ENCODE data around the gene CHL1. TPM values are rescaled to one million over a fixed set of nuclear protein-coding genes. Genes with fewer than 3 reads are reported as not detected.

The CHL1 gene
- total and polyA plus RNA-seq, 7 donors: 0.43 to 1.9 (median 0.67) TPM

- H3K4me3 ChIP-seq: no peak overlapping the region
- DNase-seq (no peak), ATAC-seq (no peak)
- no peaks in the 10 kb centered on the region for H3K4me1 ChIP-seq
- no peaks in the 10 kb centered on the region for H3K36me3 ChIP-seq (ENCODE audit: insufficient read depth in 1 of 2, low read depth in 1 of 2)
- intact Hi-C loops (cut with DNase I): no loop called here
- H3K9me3 ChIP-seq: no peaks in the 10 kb centered on the region
- WGBS, 3 donors: 65 to 73% (median 71%) methylated on average over 3 of the region's 3 CpGs
- no peaks in the 10 kb centered on the region for H3K27me3 ChIP-seq (ENCODE audit: insufficient read depth in 3 of 3, low read length in 2 of 3)
- no peak for TF ChIP-seq CTCF (IDR thresholded peaks at IDR 0.05)
- H3K27ac ChIP-seq: no peak overlapping the region
These were observed 101.0 kb downstream of the CHL1 start for GRCh38 chr3:297585-297984.

GRCh38 chr3:299590-300301 lies 103.2 kb downstream of the CHL1 start:
- ATAC-seq: no peak
- H3K27me3 ChIP-seq (ENCODE audit: insufficient read depth in 3 of 3, low read length in 2 of 3): no peaks in the 10 kb centered on the region
- H3K9me3 ChIP-seq: no peaks in the 10 kb centered on the region
- no peak overlapping the region for H3K27ac ChIP-seq
- TF ChIP-seq CTCF (IDR thresholded peaks at IDR 0.05): no peak
- no peaks in the 10 kb centered on the region for H3K36me3 ChIP-seq (ENCODE audit: insufficient read depth in 1 of 2, low read depth in 1 of 2)
- DNase-seq: no peak
- intact Hi-C loops (cut with DNase I): no loop called here
- no peaks in the 10 kb centered on the region for H3K4me1 ChIP-seq
- H3K4me3 ChIP-seq: no peak overlapping the region
- 25 to 48% (median 44%) methylated on average over 5 of the region's 5 CpGs for WGBS, 3 donors

- intact Hi-C loops (cut with DNase I): no loop called here
- H3K36me3 ChIP-seq (ENCODE audit: insufficient read depth in 1 of 2, low read depth in 1 of 2): no peaks in the 10 kb centered on the region
- H3K27ac ChIP-seq: no peak overlapping the region
- TF ChIP-seq CTCF (IDR thresholded peaks at IDR 0.05): no peak
- ATAC-seq (no peak), DNase-seq (no peak)
- WGBS, 3 donors: 59 to 62% (median 61%) methylated on average over 2 of the region's 2 CpGs
- H3K4me1 ChIP-seq: no peaks in the 10 kb centered on the region
- H3K4me3 ChIP-seq: no peak overlapping the region
- H3K9me3 ChIP-seq: no peaks in the 10 kb centered on the region
- peaks cover 0 to 6% (median 0%) of the 10 kb centered on the region in 3 donors for H3K27me3 ChIP-seq (ENCODE audit: insufficient read depth in 3 of 3, low read length in 2 of 3)
These were observed 110.6 kb downstream of the CHL1 start for GRCh38 chr3:307182-307581.

GRCh38 chr3:308597-309321 lies 112.2 kb downstream of the CHL1 start:
- intact Hi-C loops (cut with DNase I): no loop called here
- ATAC-seq: no peak

More at GRCh38 chr3:308597-309321, 112.2 kb downstream of the CHL1 start:
- H3K36me3 ChIP-seq (ENCODE audit: insufficient read depth in 1 of 2, low read depth in 1 of 2): no peaks in the 10 kb centered on the region
- H3K27me3 ChIP-seq (ENCODE audit: insufficient read depth in 3 of 3, low read length in 2 of 3): peaks cover 0 to 6% (median 0%) of the 10 kb centered on the region in 3 donors
- 35 to 48% (median 37%) methylated on average over 35 of the region's 35 CpGs for WGBS, 3 donors
- TF ChIP-seq CTCF (IDR thresholded peaks at IDR 0.05): no peak
- no peak overlapping the region for H3K4me3 ChIP-seq
- H3K27ac ChIP-seq: no peak overlapping the region
- no peaks in the 10 kb centered on the region for H3K4me1 ChIP-seq
- no peaks in the 10 kb centered on the region for H3K9me3 ChIP-seq
- DNase-seq: peak in 1 of 2 donors; percentile 44
